Liver (tissue), 9 donors: ENCODE results near the gene HES4. TPM values are rescaled to one million over a fixed set of nuclear protein-coding genes. Genes with fewer than 3 reads are reported as not detected.

Source experiments
- DNase-seq: peaks from one replicate; pipeline ENCODE4 v3.0.0-alpha.2; 2017; ENCODE audit warnings: low spot score
- H3K27ac ChIP-seq, 2 donors: one replicate each; pipeline ENCODE4 v1.7.0; 2013; ENCODE audit warnings: inconsistent platforms in 2 of 2, low read length in 2 of 2, control low read depth in 1 of 2, low read depth in 1 of 2, mild to moderate bottlenecking in 1 of 2
- H3K27me3 ChIP-seq, 4 donors: one replicate each; pipeline versions ENCODE4 v1.6.1 to v1.7.0; 2013; ENCODE audit warnings: low read length in 3 of 4, inconsistent platforms in 1 of 4, mild to moderate bottlenecking in 1 of 4, moderate library complexity in 1 of 4; ENCODE audit not compliant: control insufficient read depth in 4 of 4, insufficient read depth in 4 of 4
- H3K36me3 ChIP-seq, 4 donors: one replicate each; pipeline versions ENCODE4 v1.6.1 to v1.7.0; 2013; ENCODE audit warnings: low read length in 3 of 4, mild to moderate bottlenecking in 3 of 4, low read depth in 1 of 4, moderate library complexity in 1 of 4; ENCODE audit not compliant: control insufficient read depth in 4 of 4, insufficient read depth in 3 of 4
- H3K4me1 ChIP-seq, 4 donors: one replicate each; pipeline versions ENCODE4 v1.6.1 to v1.7.0; 2013; ENCODE audit warnings: low read length in 3 of 4, mild to moderate bottlenecking in 3 of 4, moderate library complexity in 1 of 4; ENCODE audit not compliant: control insufficient read depth in 4 of 4, insufficient read depth in 4 of 4
- H3K4me3 ChIP-seq, 3 donors: one replicate each; pipeline versions ENCODE4 v1.6.1 to v1.7.0; 2013; ENCODE audit warnings: low read length in 3 of 3, control low read depth in 1 of 3, low read depth in 1 of 3, mild to moderate bottlenecking in 1 of 3
- H3K9ac ChIP-seq, 2 donors: one replicate each; pipeline ENCODE4 v1.7.0; 2013; ENCODE audit warnings: low read length in 2 of 2, mild to moderate bottlenecking in 2 of 2, moderate library complexity in 2 of 2, control low read depth in 1 of 2, low read depth in 1 of 2
- H3K9me3 ChIP-seq, 4 donors: one replicate each; pipeline versions ENCODE4 v1.6.1 to v1.7.0; 2013; ENCODE audit warnings: low read length in 3 of 4; ENCODE audit not compliant: control insufficient read depth in 4 of 4
- FOXA2 ChIP-seq: IDR thresholded peaks from 2 replicates; pipeline ENCODE4 v1.6.1; 2016; ENCODE audit warnings: antibody characterized with exemption
- GABPA ChIP-seq, 2 donors: IDR thresholded peaks in 1 of 2; conservative IDR thresholded peaks in 1 of 2; 2 replicates each; pipeline ENCODE4 v1.6.1; 2016; ENCODE audit warnings: antibody characterized with exemption in 2 of 2, mild to moderate bottlenecking in 1 of 2, moderate library complexity in 1 of 2
- JUND ChIP-seq, 2 donors: IDR thresholded peaks; 2 replicates each; pipeline ENCODE4 v1.6.1; 2016; ENCODE audit warnings: antibody characterized with exemption in 2 of 2
- RAD21 ChIP-seq, 2 donors: IDR thresholded peaks; 2 replicates each; pipeline ENCODE4 v1.6.1; 2016; ENCODE audit warnings: antibody characterized with exemption in 2 of 2, mild to moderate bottlenecking in 2 of 2
- RXRA ChIP-seq, 2 donors: IDR thresholded peaks; 2 replicates each; pipeline ENCODE4 v1.6.1; 2017 to 2018; ENCODE audit warnings: antibody characterized with exemption in 2 of 2, mild to moderate bottlenecking in 1 of 2
- WGBS: extraction: QIAGEN DNeasy Blood & Tissue Kit; methylation state at CpG from one replicate; pipeline ENCODE4 v1.1.7; 2013; 5-methylcytosine and 5-hydroxymethylcytosine counted together
- polyA plus RNA-seq, 2 donors: library from polyadenylated mRNA; stranded (reverse) in 1 of 2; unstranded in 1 of 2; fragments of 200-250 nt in 1 of 2; fragments of >200 nt in 1 of 2; fragmentation: Nextera tagmentation in 1 of 2; extraction: Ambion mirVana in 1 of 2; gene quantifications; one replicate each; pipeline versions ENCODE4 v1.2.1 to v1.2.3, GENCODE V29; 2013 to 2015
- total RNA-seq, 2 donors: library from RNA; depleted of rRNA; stranded (reverse); fragments of >200 nt; gene quantifications; one replicate each; pipeline ENCODE4 v1.2.3, GENCODE V29; 2014
- TF ChIP-seq, protein P1 (sequence below): IDR thresholded peaks from 2 replicates; pipeline ENCODE4 v1.6.1; 2016; ENCODE audit warnings: antibody characterized with exemption
- TF ChIP-seq, protein P2 (sequence below): IDR thresholded peaks from 2 replicates; pipeline ENCODE4 v1.6.1; 2016; ENCODE audit warnings: antibody characterized with exemption, mild to moderate bottlenecking
- TF ChIP-seq, protein P3 (sequence below): IDR thresholded peaks from 2 replicates; pipeline ENCODE4 v1.6.1; 2016; ENCODE audit warnings: antibody characterized with exemption
- TF ChIP-seq, protein P4 (sequence below): fragments of 150-350 bp; IDR thresholded peaks from 2 replicates; pipeline ENCODE4 v1.5.1; 2017; ENCODE audit warnings: improper control_type of control experiment, low read depth, low read length; ENCODE audit not compliant: missing input control
- donor health status: healthy.
- donor health status: healthy.
- donor health status: healthy.
- donor health status: healthy.
- donor health status: healthy.

Gene HES4
- total and polyA plus RNA-seq, 4 donors, result 0.93 to 1.9 (median 1.7) TPM

DNA sequence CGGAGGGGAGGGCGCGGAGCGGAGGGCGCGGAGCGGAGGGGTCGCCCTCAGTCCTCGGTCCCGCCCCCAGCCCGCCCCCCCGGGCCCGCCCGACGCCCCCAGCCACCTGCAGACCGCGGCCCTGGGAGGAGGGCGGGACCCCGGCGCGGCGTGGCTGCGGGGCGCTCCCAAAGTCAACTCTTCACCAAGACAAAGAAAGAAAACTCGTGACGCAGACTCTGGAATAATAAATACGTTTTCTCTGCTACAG is 1.2 kb downstream of the HES4 start:
- no peaks in the 10 kb centered on the region for H3K9me3 ChIP-seq
- TF ChIP-seq GABPA (IDR thresholded peaks at IDR 0.05 in 1 of 2, conservative IDR thresholded peaks at IDR 0.05 in 1 of 2), result no peak
- TF ChIP-seq JUND (IDR thresholded peaks at IDR 0.05), result no peak
- TF ChIP-seq, protein P1, sequence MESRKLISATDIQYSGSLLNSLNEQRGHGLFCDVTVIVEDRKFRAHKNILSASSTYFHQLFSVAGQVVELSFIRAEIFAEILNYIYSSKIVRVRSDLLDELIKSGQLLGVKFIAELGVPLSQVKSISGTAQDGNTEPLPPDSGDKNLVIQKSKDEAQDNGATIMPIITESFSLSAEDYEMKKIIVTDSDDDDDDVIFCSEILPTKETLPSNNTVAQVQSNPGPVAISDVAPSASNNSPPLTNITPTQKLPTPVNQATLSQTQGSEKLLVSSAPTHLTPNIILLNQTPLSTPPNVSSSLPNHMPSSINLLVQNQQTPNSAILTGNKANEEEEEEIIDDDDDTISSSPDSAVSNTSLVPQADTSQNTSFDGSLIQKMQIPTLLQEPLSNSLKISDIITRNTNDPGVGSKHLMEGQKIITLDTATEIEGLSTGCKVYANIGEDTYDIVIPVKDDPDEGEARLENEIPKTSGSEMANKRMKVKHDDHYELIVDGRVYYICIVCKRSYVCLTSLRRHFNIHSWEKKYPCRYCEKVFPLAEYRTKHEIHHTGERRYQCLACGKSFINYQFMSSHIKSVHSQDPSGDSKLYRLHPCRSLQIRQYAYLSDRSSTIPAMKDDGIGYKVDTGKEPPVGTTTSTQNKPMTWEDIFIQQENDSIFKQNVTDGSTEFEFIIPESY, result no peak
- TF ChIP-seq, protein P2, sequence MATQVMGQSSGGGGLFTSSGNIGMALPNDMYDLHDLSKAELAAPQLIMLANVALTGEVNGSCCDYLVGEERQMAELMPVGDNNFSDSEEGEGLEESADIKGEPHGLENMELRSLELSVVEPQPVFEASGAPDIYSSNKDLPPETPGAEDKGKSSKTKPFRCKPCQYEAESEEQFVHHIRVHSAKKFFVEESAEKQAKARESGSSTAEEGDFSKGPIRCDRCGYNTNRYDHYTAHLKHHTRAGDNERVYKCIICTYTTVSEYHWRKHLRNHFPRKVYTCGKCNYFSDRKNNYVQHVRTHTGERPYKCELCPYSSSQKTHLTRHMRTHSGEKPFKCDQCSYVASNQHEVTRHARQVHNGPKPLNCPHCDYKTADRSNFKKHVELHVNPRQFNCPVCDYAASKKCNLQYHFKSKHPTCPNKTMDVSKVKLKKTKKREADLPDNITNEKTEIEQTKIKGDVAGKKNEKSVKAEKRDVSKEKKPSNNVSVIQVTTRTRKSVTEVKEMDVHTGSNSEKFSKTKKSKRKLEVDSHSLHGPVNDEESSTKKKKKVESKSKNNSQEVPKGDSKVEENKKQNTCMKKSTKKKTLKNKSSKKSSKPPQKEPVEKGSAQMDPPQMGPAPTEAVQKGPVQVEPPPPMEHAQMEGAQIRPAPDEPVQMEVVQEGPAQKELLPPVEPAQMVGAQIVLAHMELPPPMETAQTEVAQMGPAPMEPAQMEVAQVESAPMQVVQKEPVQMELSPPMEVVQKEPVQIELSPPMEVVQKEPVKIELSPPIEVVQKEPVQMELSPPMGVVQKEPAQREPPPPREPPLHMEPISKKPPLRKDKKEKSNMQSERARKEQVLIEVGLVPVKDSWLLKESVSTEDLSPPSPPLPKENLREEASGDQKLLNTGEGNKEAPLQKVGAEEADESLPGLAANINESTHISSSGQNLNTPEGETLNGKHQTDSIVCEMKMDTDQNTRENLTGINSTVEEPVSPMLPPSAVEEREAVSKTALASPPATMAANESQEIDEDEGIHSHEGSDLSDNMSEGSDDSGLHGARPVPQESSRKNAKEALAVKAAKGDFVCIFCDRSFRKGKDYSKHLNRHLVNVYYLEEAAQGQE, result no peak
- TF ChIP-seq, protein P3, sequence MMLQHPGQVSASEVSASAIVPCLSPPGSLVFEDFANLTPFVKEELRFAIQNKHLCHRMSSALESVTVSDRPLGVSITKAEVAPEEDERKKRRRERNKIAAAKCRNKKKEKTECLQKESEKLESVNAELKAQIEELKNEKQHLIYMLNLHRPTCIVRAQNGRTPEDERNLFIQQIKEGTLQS, result no peak
- TF ChIP-seq RXRA (IDR thresholded peaks at IDR 0.05), result no peak
- no peak overlapping the region for H3K27ac ChIP-seq
- H3K4me3 ChIP-seq, result peak overlapping the region in 1 of 3 donors; percentile 66
- WGBS, result 2% methylated on average over 27 of the region's 27 CpGs
- peaks cover 0 to 1% (median 0%) of the 10 kb centered on the region in 4 donors for H3K36me3 ChIP-seq
- no peak for DNase-seq
- H3K27me3 ChIP-seq, result peaks cover 0 to 11% (median 1%) of the 10 kb centered on the region in 4 donors
- H3K9ac ChIP-seq, result no peak overlapping the region
- H3K4me1 ChIP-seq, result peaks cover 0 to 38% (median 23%) of the 10 kb centered on the region in 4 donors

GRCh38 chr1:997993-998744 is 1.7 kb downstream of the HES4 start:
- no peak for DNase-seq
- H3K4me3 ChIP-seq, result peak overlapping the region in 1 of 3 donors; percentile 66

More at GRCh38 chr1:997993-998744, 1.7 kb downstream of the HES4 start:
- H3K9ac ChIP-seq, result no peak overlapping the region
- peaks cover 0 to 38% (median 23%) of the 10 kb centered on the region in 4 donors for H3K4me1 ChIP-seq
- H3K9me3 ChIP-seq, result no peaks in the 10 kb centered on the region
- no peak overlapping the region for H3K27ac ChIP-seq
- peaks cover 0 to 1% (median 0%) of the 10 kb centered on the region in 4 donors for H3K36me3 ChIP-seq
- WGBS, result 20% methylated on average over 75 of the region's 75 CpGs
- TF ChIP-seq RAD21 (IDR thresholded peaks at IDR 0.05), result no peak
- TF ChIP-seq FOXA2, result no peak
- TF ChIP-seq, protein P1, result no peak
- TF ChIP-seq, protein P4, sequence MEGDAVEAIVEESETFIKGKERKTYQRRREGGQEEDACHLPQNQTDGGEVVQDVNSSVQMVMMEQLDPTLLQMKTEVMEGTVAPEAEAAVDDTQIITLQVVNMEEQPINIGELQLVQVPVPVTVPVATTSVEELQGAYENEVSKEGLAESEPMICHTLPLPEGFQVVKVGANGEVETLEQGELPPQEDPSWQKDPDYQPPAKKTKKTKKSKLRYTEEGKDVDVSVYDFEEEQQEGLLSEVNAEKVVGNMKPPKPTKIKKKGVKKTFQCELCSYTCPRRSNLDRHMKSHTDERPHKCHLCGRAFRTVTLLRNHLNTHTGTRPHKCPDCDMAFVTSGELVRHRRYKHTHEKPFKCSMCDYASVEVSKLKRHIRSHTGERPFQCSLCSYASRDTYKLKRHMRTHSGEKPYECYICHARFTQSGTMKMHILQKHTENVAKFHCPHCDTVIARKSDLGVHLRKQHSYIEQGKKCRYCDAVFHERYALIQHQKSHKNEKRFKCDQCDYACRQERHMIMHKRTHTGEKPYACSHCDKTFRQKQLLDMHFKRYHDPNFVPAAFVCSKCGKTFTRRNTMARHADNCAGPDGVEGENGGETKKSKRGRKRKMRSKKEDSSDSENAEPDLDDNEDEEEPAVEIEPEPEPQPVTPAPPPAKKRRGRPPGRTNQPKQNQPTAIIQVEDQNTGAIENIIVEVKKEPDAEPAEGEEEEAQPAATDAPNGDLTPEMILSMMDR, result no peak
- TF ChIP-seq RXRA (IDR thresholded peaks at IDR 0.05), result no peak
- H3K27me3 ChIP-seq, result peaks cover 0 to 11% (median 1%) of the 10 kb centered on the region in 4 donors
